DMS153 treated with DMSO at 0.1 percent for 48 hours (cell line): ENCODE results near the gene MED17.

Experiments used
- DNase-seq: peaks from one replicate; lab custom pipeline; 2025; ENCODE audit not compliant: unreplicated experiment; lab: John Stamatoyannopoulos, UW

The MED17 gene

GRCh38 chr11:93846411-93846810 is 62.3 kb downstream of the MED17 start:
- no peak for DNase-seq

GRCh38 chr11:93849201-93849600 is 65.1 kb downstream of the MED17 start:
- DNase-seq: no peak

GRCh38 chr11:93849751-93850593 is 65.9 kb downstream of the MED17 start:
- DNase-seq: peak; percentile 7

GRCh38 chr11:93850594-93851018 is 66.5 kb downstream of the MED17 start, which contains the start of gene VSTM5:
VSTM5 (minus strand) TSS chr11:93850618; CDS start chr11:93850502, 116 bp downstream.
- DNase-seq: peak; percentile 56

- no peak for DNase-seq
These were observed 68.2 kb downstream of the MED17 start for GRCh38 chr11:93852242-93852641.

- DNase-seq: no peak
These were observed 73.5 kb downstream of the MED17 start for GRCh38 chr11:93857413-93858120.

GRCh38 chr11:93858121-93858775 is 74.2 kb downstream of the MED17 start:
- no peak for DNase-seq

GRCh38 chr11:93861808-93862207 is 77.7 kb downstream of the MED17 start:
- DNase-seq: no peak
